HepG2 (cell line): ENCODE measurements around the gene DMRT3. TPM values are rescaled to one million over a fixed set of nuclear protein-coding genes. Genes with fewer than 3 reads are reported as not detected.

Experiments
- ATAC-seq: fragments of 200-7000 bp; cut with Tn5 transposase; 3 replicates; pipeline ENCODE4 v1.9.1; 2020; ENCODE audit warnings: mild to moderate bottlenecking, moderate library complexity
- BruUV-seq: library from RNA; stranded (reverse); fragments of 400-500 nt; replicated peaks from 2 replicates; lab custom pipeline; 2021; lab: Mats Ljungman, UMichigan
- CTCF ChIA-PET: fragments of 300-600 bp; formaldehyde crosslinking; extraction: SDS; loops from one replicate; lab custom pipeline; 2021; ENCODE audit warnings: low total read pairs, inconsistent platforms, low intra/inter-chr PET ratio; lab: Yijun Ruan, JAX
- POLR2A ChIA-PET: fragments of 350-600 bp; sonication (Branson Sonifier 250); formaldehyde crosslinking; loops from one replicate; lab custom pipeline; 2020; ENCODE audit warnings: antibody characterized with exemption, inconsistent platforms; lab: Yijun Ruan, JAX
- DNase-seq: peaks from one replicate; pipeline ENCODE4 v3.0.0-alpha.2; 2015; ENCODE audit warnings: low spot score
- FAIRE-seq: peaks from 3 replicates; lab custom pipeline; 2011; peaks lifted over from hg19 to GRCh38; lab: Jason Lieb, UNC
- H2AFZ ChIP-seq: one replicate; pipeline ENCODE4 v1.6.1; 2011; ENCODE audit warnings: low read length, inconsistent platforms
- H3K27ac ChIP-seq: fragments of 300-600 bp; 3 replicates; pipeline ENCODE4 v1.8.0; 2011; ENCODE audit warnings: mixed run types, mild to moderate bottlenecking, mixed read lengths, low read length, inconsistent platforms; ENCODE audit not compliant: insufficient read depth; ENCODE audit errors: extremely low read length
- H3K27me3 ChIP-seq, 2 experiments: fragments of 200-600 bp in 1 of 2; 2 replicates in 1 of 2; 3 replicates in 1 of 2; pipeline versions ENCODE4 v1.6.0 to v1.8.0; 2011; ENCODE audit warnings: low read length in 2 of 2, mild to moderate bottlenecking in 2 of 2, moderate library complexity in 2 of 2, inconsistent platforms in 1 of 2; ENCODE audit not compliant: insufficient read depth in 2 of 2, control insufficient read depth in 1 of 2
- H3K36me3 ChIP-seq, 2 experiments: fragments of 200-600 bp in 1 of 2; replicated peaks in 1 of 2; 2 replicates in 1 of 2; 3 replicates in 1 of 2; pipeline versions ENCODE4 v1.5.1 to v1.8.0; 2011; ENCODE audit warnings: low read length in 2 of 2, inconsistent platforms in 1 of 2; ENCODE audit not compliant: insufficient read depth in 2 of 2, control insufficient read depth in 1 of 2
- H3K4me1 ChIP-seq: 2 replicates; pipeline ENCODE4 v1.5.1; 2012; ENCODE audit warnings: low read length, inconsistent platforms; ENCODE audit not compliant: insufficient read depth
- H3K4me2 ChIP-seq: 2 replicates; pipeline ENCODE4 v1.6.0; 2011; ENCODE audit warnings: low read depth, low read length, inconsistent platforms
- H3K4me3 ChIP-seq, 3 experiments: fragments of 200-600 bp in 1 of 3; sonication (generic), shearing (Covaris generic) in 1 of 3; replicated peaks in 1 of 3; 2 replicates each; pipeline ENCODE4 v1.5.1; 2011 to 2016; ENCODE audit warnings: low read length in 3 of 3, inconsistent platforms in 2 of 3, low read depth in 2 of 3, mild to moderate bottlenecking in 2 of 3, control low read depth in 1 of 3, mixed read lengths in 1 of 3; ENCODE audit not compliant: insufficient read depth in 1 of 3
- H3K79me2 ChIP-seq: one replicate; pipeline ENCODE4 v1.6.1; 2011; ENCODE audit warnings: low read length, inconsistent platforms; ENCODE audit not compliant: insufficient read depth
- H3K9ac ChIP-seq: 2 replicates; pipeline ENCODE4 v1.6.0; 2011; ENCODE audit warnings: mild to moderate bottlenecking, low read depth, low read length, inconsistent platforms; ENCODE audit not compliant: insufficient read depth
- H3K9me3 ChIP-seq: 2 replicates; pipeline ENCODE4 v1.5.1; 2012; ENCODE audit warnings: mild to moderate bottlenecking, low read length
- H4K20me1 ChIP-seq: 2 replicates; pipeline ENCODE4 v1.6.0; 2011; ENCODE audit warnings: inconsistent platforms, mild to moderate bottlenecking, low read length, moderate library complexity; ENCODE audit not compliant: insufficient read depth
- BRD4 ChIP-seq: sonication (generic); formaldehyde crosslinking; IDR thresholded peaks from 2 replicates; pipeline ENCODE4 v1.4.0; 2020; ENCODE audit warnings: missing genetic modification reagents
- CEBPG ChIP-seq: IDR thresholded peaks from 2 replicates; pipeline ENCODE4 v1.6.1; 2016
- FOXK1 ChIP-seq: sonication (generic); formaldehyde crosslinking; IDR thresholded peaks from 2 replicates; pipeline ENCODE4 v1.4.0; 2020; ENCODE audit warnings: low read depth, missing genetic modification reagents, borderline replicate concordance
- HMGA1 ChIP-seq: sonication (generic); formaldehyde crosslinking; conservative IDR thresholded peaks from 2 replicates; pipeline ENCODE4 v1.4.0; 2020; ENCODE audit warnings: missing genetic modification reagents
- NRL ChIP-seq: sonication (generic); formaldehyde crosslinking; IDR thresholded peaks from 2 replicates; pipeline ENCODE4 v1.5.0; 2020; ENCODE audit warnings: missing genetic modification reagents, mild to moderate bottlenecking, moderate library complexity, borderline replicate concordance
- SKI ChIP-seq: fragments of 450-650 bp; IDR thresholded peaks from one replicate; pipeline ENCODE4 v1.6.1; 2018; ENCODE audit warnings: mild to moderate bottlenecking; ENCODE audit not compliant: partially characterized antibody
- WGBS: methylation state at CpG from one replicate; pipeline ENCODE4 v1.1.6; 2017; ENCODE audit warnings: low lambda C conversion rate; 5-methylcytosine and 5-hydroxymethylcytosine counted together
- in situ Hi-C: cut with HindIII; loops from 2 replicates; pipeline ENCODE4 v1.10.0; 2017; ENCODE audit warnings: low pct_unique_long_range_greater_than_20kb; ENCODE audit not compliant: extremely low pct_ligation_motif_present
- intact Hi-C: fragments of 100-400 bp; cut with micrococcal nuclease; formaldehyde crosslinking; loops from one replicate; pipeline ENCODE4 v1.10.0; 2022; ENCODE audit not compliant: unreplicated experiment
- polyA plus RNA-seq, 8 experiments: library from polyadenylated mRNA; depleted of rRNA in 3 of 8; stranded (reverse) in 7 of 8; unstranded in 1 of 8; fragments of >200 nt; fragmentation: Illumina TruSeq in 4 of 8; extraction: Trizol in 4 of 8; gene quantifications; 2 replicates each; pipeline versions ENCODE4 v1.2.1 to v1.2.3, GENCODE V29; 2011 to 2016; ENCODE audit warnings: low read depth in 4 of 8, missing spikeins in 1 of 8, mixed read lengths in 1 of 8; ENCODE audit not compliant: insufficient read depth in 1 of 8
- total RNA-seq, 5 experiments: library from RNA; depleted of rRNA; stranded (reverse); fragments of >200 nt; fragmentation: Illumina TruSeq; extraction: Trizol; gene quantifications; 2 replicates each; pipeline ENCODE4 v1.2.3, GENCODE V29; 2016; ENCODE audit warnings: low read depth in 1 of 5
- TF ChIP-seq, protein P1 (sequence below): sonication (generic); formaldehyde crosslinking; IDR thresholded peaks from 2 replicates; pipeline ENCODE4 v1.5.0; 2020; ENCODE audit warnings: mild to moderate bottlenecking, missing genetic modification reagents
- TF ChIP-seq, protein P2 (sequence below): sonication (generic); formaldehyde crosslinking; IDR thresholded peaks from 2 replicates; pipeline ENCODE4 v1.5.0; 2020; ENCODE audit warnings: mild to moderate bottlenecking, missing genetic modification reagents
- TF ChIP-seq, protein P3 (sequence below): IDR thresholded peaks from 2 replicates; pipeline ENCODE4 v1.6.1; 2016; ENCODE audit warnings: low read depth, borderline replicate concordance

Gene DMRT3
- total and polyA plus RNA-seq, 2 of the 13 experiments (the other 11 are each of a cell fraction or from before 2014, with no cell fraction given), result not detected

DNA sequence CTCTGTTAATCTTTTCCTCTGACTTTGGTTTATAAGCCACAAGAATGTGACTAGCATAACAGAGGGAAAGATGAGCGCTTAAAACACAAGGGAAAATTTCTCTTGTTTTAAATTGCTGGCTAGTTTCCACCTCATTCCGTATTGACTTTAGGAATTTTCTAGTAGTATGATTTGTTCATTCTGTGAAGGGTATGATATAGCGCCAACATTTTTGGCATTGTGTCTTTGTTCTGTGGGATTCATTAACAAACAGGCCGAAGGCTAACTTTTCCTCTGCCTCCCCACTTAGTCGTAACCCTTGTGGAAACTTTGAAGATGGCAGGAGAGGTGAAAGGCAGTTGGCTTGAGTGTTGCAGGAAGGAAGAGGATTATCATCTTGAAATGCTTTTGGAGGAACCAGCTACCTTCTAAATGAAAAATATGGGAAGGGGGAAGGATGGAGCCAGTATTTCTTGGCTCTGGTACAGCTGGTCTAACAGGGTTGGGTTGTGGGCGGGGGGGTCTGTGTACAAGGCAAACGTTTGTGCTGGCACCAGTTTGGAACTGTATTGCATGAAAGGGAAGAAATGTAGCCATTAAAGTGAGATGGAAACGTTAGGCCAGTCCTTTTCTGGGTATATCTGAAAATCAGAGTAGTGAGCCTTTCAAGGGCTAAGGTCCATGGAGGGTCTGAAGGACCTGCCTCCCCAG is 52.2 kb downstream of the DMRT3 start (continued):
- TF ChIP-seq FOXK1 (CRISPR knock-in tag) (no peak), SKI (no peak)
- TF ChIP-seq, all 625 proteins: peak for 0

DNA sequence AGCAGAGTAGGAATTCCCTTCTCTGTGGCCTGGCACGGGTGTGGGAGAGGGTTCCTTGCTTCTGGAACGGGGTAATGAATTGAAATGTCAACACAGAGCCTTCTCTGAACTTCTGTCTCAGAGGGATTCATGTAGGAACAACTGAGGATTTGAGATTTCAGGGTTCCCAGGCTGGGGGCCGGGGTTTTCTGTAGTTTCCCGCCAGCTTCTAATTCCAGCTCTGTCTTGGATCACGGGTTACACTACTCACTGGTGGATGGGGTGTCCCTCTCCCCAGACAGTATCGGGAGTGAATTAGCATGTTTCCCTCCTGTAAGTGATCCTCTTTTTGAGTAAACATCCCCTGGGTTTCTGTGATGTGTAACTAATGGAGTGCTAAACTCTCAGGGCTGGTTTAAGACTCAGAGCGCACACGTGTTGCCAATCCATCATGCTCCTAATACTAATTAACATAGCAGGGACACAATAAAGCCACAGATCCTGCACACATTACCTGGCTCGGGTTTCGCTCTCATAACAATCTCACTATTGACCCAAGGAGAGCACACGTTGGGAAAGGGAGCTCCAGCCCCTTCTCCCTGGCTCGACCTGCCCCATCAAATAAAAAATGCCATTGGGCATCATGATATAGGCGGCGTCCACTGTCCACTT is 55.6 kb downstream of the DMRT3 start:
- H3K9ac ChIP-seq, result no peak overlapping the region
- in situ Hi-C loops (no loop called here), intact Hi-C loops (no loop called here)
- ChIA-PET POLR2A (no interaction called here), CTCF (no interaction called here)
- H3K36me3 ChIP-seq, result no peaks in the 10 kb centered on the region
- H3K4me1 ChIP-seq, result no peaks in the 10 kb centered on the region
- H3K4me2 ChIP-seq, result no peak overlapping the region
- H3K9me3 ChIP-seq, result no peaks in the 10 kb centered on the region
- no peak overlapping the region for H3K27ac ChIP-seq
- FAIRE-seq, result no peak
- DNase-seq, result no peak
- no peak overlapping the region for H3K4me3 ChIP-seq
- H2AFZ ChIP-seq, result no peak overlapping the region
- no peak for TF ChIP-seq NRL (CRISPR knock-in tag)
- no peak for TF ChIP-seq BRD4 (CRISPR knock-in tag)
- no peak for TF ChIP-seq CEBPG (CRISPR knock-in tag)
- TF ChIP-seq, protein P1, sequence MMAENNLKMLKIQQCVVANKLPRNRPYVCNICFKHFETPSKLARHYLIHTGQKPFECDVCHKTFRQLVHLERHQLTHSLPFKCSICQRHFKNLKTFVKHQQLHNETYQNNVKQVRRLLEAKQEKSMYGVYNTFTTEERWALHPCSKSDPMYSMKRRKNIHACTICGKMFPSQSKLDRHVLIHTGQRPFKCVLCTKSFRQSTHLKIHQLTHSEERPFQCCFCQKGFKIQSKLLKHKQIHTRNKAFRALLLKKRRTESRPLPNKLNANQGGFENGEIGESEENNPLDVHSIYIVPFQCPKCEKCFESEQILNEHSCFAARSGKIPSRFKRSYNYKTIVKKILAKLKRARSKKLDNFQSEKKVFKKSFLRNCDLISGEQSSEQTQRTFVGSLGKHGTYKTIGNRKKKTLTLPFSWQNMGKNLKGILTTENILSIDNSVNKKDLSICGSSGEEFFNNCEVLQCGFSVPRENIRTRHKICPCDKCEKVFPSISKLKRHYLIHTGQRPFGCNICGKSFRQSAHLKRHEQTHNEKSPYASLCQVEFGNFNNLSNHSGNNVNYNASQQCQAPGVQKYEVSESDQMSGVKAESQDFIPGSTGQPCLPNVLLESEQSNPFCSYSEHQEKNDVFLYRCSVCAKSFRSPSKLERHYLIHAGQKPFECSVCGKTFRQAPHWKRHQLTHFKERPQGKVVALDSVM, result no peak
- no peak for TF ChIP-seq HMGA1
- TF ChIP-seq, protein P2, sequence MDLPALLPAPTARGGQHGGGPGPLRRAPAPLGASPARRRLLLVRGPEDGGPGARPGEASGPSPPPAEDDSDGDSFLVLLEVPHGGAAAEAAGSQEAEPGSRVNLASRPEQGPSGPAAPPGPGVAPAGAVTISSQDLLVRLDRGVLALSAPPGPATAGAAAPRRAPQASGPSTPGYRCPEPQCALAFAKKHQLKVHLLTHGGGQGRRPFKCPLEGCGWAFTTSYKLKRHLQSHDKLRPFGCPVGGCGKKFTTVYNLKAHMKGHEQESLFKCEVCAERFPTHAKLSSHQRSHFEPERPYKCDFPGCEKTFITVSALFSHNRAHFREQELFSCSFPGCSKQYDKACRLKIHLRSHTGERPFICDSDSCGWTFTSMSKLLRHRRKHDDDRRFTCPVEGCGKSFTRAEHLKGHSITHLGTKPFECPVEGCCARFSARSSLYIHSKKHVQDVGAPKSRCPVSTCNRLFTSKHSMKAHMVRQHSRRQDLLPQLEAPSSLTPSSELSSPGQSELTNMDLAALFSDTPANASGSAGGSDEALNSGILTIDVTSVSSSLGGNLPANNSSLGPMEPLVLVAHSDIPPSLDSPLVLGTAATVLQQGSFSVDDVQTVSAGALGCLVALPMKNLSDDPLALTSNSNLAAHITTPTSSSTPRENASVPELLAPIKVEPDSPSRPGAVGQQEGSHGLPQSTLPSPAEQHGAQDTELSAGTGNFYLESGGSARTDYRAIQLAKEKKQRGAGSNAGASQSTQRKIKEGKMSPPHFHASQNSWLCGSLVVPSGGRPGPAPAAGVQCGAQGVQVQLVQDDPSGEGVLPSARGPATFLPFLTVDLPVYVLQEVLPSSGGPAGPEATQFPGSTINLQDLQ (CRISPR knock-in tag), result no peak
- TF ChIP-seq, protein P3, sequence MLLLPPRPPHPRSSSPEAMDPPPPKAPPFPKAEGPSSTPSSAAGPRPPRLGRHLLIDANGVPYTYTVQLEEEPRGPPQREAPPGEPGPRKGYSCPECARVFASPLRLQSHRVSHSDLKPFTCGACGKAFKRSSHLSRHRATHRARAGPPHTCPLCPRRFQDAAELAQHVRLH (CRISPR knock-in tag), result no peak
- no peaks in the 10 kb centered on the region for H3K79me2 ChIP-seq
- no peak for ATAC-seq
- H4K20me1 ChIP-seq, result no peaks in the 10 kb centered on the region
- peaks cover 1 to 3% of the 10 kb centered on the region in 2 experiments; a peak in 2 of 5 replicates for H3K27me3 ChIP-seq
- BruUV-seq, result no TSS peak
- 26% methylated on average over 14 of the region's 14 CpGs for WGBS
